ENCODE measurements around the gene THSD4.

The THSD4 gene

DNA sequence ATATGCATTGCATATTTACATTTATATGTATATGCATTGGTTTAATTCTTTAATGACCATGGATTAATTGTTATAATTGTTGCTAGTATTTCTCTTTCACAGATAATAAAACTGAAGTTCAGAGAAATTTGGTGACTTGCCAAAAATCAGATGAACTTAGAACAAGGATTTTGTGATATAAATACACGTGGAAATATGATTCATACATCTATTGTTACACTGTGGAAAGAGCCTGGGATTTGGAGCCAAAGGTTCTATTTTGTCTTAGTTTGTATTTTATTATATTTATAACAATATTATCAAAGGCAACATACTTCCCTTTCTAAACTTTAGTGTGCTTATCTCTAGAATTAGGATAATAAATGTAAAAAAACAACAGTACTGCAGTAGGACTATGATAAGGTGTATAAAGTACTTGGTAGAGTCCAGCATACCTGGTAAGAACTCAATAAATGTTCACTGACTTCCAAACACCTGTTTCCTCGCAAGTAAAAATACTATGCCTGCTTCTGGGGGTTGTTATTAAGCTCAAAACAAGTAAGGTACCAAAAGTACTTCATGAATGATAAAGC lies 342.9 kb downstream of the THSD4 start:
- H3K4me3 ChIP-seq (ENCODE audit: low read depth, low read length) = no peak overlapping the region
- no peak for DNase-seq (ENCODE audit: low read depth)
- TF ChIP-seq CTCF (IDR thresholded peaks at IDR 0.05; ENCODE audit: control insufficient read depth, extremely low read depth, insufficient read depth) = no peak

- DNase-seq (ENCODE audit: low read depth) = no peak
- no peak for TF ChIP-seq CTCF (IDR thresholded peaks at IDR 0.05; ENCODE audit: control insufficient read depth, extremely low read depth, insufficient read depth)
- no peak overlapping the region for H3K4me3 ChIP-seq (ENCODE audit: low read depth, low read length)
Measured at GRCh38 chr15:71461748-71462147, 346.5 kb downstream of the THSD4 start.

DNA sequence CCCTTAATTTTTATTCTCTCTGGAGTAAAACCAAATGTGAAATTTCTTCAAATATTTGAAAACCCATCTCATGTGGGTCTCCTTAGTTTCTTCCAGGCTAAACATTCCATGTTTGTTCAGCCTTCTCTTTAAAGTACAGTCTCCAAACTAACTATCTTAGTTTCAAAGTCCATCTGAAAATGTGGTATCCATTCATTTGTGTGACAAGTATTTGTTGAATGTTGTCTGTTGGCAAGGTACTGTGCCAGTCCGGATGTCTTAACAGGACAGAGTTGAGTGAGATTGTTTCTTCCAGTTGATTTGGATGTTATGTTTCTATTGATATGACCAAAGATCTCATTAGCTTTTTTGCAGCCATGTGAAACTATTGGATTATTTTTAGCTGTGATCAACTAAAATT lies 347.4 kb downstream of the THSD4 start:
- TF ChIP-seq CTCF (IDR thresholded peaks at IDR 0.05; ENCODE audit: control insufficient read depth, extremely low read depth, insufficient read depth) = no peak
- DNase-seq (ENCODE audit: low read depth) = no peak
- H3K4me3 ChIP-seq (ENCODE audit: low read depth, low read length) = no peak overlapping the region

DNA sequence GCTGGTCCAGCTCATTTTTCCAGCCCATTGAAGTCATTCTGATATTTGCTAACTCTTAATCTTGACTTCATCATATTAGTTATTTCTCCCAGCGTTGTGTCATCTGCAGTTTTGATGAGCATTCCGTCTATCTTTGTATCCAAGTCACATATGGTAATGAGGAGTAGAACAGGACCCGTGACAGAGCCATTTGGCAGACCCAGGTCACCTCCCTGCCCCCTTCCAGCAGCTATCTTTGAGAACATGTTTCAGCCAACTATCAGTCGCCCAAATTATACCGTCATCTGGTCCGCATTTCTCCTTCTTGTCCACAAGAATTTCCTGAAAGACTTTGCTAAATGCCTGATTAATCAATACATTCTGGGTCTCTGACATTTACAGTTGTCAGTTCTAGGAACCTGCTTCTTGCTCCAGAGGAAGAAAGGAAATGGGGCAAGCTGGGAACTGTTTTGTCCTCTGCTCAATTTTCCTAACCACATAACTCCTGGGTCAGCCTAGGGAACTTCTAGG lies 347.9 kb downstream of the THSD4 start:
- TF ChIP-seq CTCF (IDR thresholded peaks at IDR 0.05; ENCODE audit: control insufficient read depth, extremely low read depth, insufficient read depth) = no peak
- H3K4me3 ChIP-seq (ENCODE audit: low read depth, low read length) = no peak overlapping the region
- no peak for DNase-seq (ENCODE audit: low read depth)

DNA sequence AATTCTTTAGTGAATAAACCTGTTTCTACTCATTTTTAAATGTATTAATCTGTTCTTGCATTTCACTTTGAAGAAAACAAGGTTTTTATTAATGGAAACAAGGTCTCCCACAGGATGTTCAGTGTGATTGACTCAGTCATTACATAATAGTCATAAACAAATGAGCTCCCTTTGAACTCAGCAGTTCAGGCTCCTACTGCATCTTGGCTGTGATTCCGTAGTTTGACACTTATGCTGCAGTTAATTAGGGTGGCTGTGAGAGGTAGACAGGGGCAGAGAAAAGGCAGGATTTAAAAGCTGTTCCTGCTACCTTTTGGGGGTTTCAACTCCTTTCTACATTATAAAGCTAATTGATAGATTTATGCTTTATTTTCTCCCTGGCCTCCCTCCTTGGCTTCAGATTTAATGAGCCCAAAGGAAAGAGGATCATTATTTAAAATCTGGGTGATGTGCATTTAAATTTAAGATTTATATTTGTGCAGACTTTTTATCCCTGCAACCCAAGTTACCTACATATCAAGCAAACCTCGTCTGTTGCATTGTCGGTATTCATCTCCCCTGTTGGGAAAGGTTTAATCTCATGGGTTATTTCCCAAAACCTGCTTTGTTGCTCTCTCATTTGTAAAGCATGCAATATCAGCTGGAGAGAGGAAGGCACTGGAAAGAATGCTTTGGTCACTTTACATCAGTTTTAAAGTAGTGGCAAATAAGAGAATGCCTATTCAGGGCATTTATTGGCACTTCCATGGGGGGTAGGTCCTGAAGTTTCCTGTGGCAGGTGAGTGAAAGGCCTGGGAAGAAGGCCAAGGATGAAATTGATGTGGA lies 350.1 kb downstream of the THSD4 start:
- H3K4me3 ChIP-seq (ENCODE audit: low read depth, low read length) = no peak overlapping the region
- TF ChIP-seq CTCF (IDR thresholded peaks at IDR 0.05; ENCODE audit: control insufficient read depth, extremely low read depth, insufficient read depth) = no peak
- DNase-seq (ENCODE audit: low read depth) = no peak

- DNase-seq (ENCODE audit: low read depth) = no peak
- no peak for TF ChIP-seq CTCF (IDR thresholded peaks at IDR 0.05; ENCODE audit: control insufficient read depth, extremely low read depth, insufficient read depth)
- no peak overlapping the region for H3K4me3 ChIP-seq (ENCODE audit: low read depth, low read length)
Measured at GRCh38 chr15:71468715-71469114, 353.4 kb downstream of the THSD4 start.
